ENCODE measurements around the gene TAS2R10. TPM values are rescaled to one million over a fixed set of nuclear protein-coding genes. Genes with fewer than 3 reads are reported as not detected.

TAS2R10 gene, protein sequence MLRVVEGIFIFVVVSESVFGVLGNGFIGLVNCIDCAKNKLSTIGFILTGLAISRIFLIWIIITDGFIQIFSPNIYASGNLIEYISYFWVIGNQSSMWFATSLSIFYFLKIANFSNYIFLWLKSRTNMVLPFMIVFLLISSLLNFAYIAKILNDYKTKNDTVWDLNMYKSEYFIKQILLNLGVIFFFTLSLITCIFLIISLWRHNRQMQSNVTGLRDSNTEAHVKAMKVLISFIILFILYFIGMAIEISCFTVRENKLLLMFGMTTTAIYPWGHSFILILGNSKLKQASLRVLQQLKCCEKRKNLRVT
- 0.27 and 0.44 TPM in 2 replicates for total RNA-seq

DNA sequence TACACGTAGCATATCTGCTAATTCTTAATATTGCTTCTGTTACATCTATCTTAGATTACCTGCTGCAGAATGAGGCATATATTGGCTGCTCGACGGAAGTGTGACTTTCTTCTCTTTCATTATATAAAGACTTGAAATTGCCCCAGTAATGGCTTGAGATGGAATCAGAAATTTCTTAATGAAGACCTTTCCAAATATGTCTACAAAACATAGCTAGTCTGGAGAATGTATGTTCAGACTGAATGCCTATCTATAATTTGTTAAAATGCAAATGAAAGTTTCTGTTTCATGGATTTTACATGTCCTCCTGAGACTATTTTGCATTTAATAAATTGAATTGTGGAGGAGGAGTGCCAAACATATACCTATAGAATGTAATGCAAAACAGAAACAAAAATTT, at the start of gene TAS2R10:
Gene TAS2R10 (minus strand): TSS at position 101 of the 400 bp plus-strand sequence. CDS start 89 bp downstream, at position 12.
- Mint-ChIP-seq H3K4me3 (no peak within 1 kb of the TSS), H3K36me3 (ENCODE audit: low read depth) (no peaks in the 10 kb centered on the region), H3K27ac (no peak within 1 kb of the TSS), H3K9me3 (no peaks in the 10 kb centered on the region), H3K4me1 (no peaks in the 10 kb centered on the region), H3K27me3 (no peaks in the 10 kb centered on the region)
- no peak for DNase-seq
- CTCF ChIA-PET: no interaction called here
- TF ChIP-seq CTCF (IDR thresholded peaks at IDR 0.05): no peak
- intact Hi-C loops (cut with micrococcal nuclease): no loop called here
- POLR2A ChIA-PET: no interaction called here
- ATAC-seq (ENCODE audit: low read depth): no peak

- no peak for ATAC-seq (ENCODE audit: low read depth)
- Mint-ChIP-seq H3K9me3 (peaks cover 2% of the 10 kb centered on the region), H3K4me1 (no peaks in the 10 kb centered on the region), H3K27me3 (no peaks in the 10 kb centered on the region), H3K4me3 (no peak overlapping the region), H3K36me3 (ENCODE audit: low read depth) (peaks cover 12% of the 10 kb centered on the region), H3K27ac (no peak overlapping the region)
- no peak for DNase-seq
- TF ChIP-seq CTCF (IDR thresholded peaks at IDR 0.05): no peak
- intact Hi-C loops (cut with micrococcal nuclease): no loop called here
- CTCF ChIA-PET: no interaction called here
- POLR2A ChIA-PET: no interaction called here
Observed at GRCh38 chr12:10873378-10873777, 47.2 kb upstream of the TAS2R10 start.

GRCh38 chr12:10867381-10867780, 41.2 kb upstream of the TAS2R10 start:
- ATAC-seq (ENCODE audit: low read depth) (no peak), DNase-seq (no peak)
- H3K4me3 Mint-ChIP-seq: no peak overlapping the region
- peaks cover 11% of the 10 kb centered on the region for H3K9me3 Mint-ChIP-seq
- intact Hi-C loops (cut with micrococcal nuclease): no loop called here
- H3K27me3 Mint-ChIP-seq: no peaks in the 10 kb centered on the region
- no peak overlapping the region for H3K27ac Mint-ChIP-seq
- H3K4me1 Mint-ChIP-seq: no peaks in the 10 kb centered on the region
- H3K36me3 Mint-ChIP-seq (ENCODE audit: low read depth): peaks cover 14% of the 10 kb centered on the region
- CTCF ChIA-PET: no interaction called here
- TF ChIP-seq CTCF (IDR thresholded peaks at IDR 0.05): no peak
- POLR2A ChIA-PET: no interaction called here

- no peak for ATAC-seq (ENCODE audit: low read depth)
- Mint-ChIP-seq H3K27me3 (no peaks in the 10 kb centered on the region), H3K36me3 (ENCODE audit: low read depth) (peaks cover 34% of the 10 kb centered on the region), H3K9me3 (peaks cover 28% of the 10 kb centered on the region), H3K4me3 (no peak overlapping the region), H3K4me1 (no peaks in the 10 kb centered on the region), H3K27ac (no peak overlapping the region)
- CTCF ChIA-PET: no interaction called here
- POLR2A ChIA-PET: no interaction called here
- intact Hi-C loops (cut with micrococcal nuclease): no loop called here
- no peak for DNase-seq
- no peak for TF ChIP-seq CTCF (IDR thresholded peaks at IDR 0.05)
Observed at GRCh38 chr12:10863512-10864218, 37.5 kb upstream of the TAS2R10 start.

GRCh38 chr12:10861366-10861765, 35.2 kb upstream of the TAS2R10 start:
- no peak for DNase-seq
- Mint-ChIP-seq H3K4me3 (no peak overlapping the region), H3K36me3 (ENCODE audit: low read depth) (peaks cover 53% of the 10 kb centered on the region), H3K27me3 (no peaks in the 10 kb centered on the region), H3K27ac (no peak overlapping the region), H3K4me1 (no peaks in the 10 kb centered on the region), H3K9me3 (peaks cover 44% of the 10 kb centered on the region)
- TF ChIP-seq CTCF (IDR thresholded peaks at IDR 0.05): no peak
- ChIA-PET POLR2A (no interaction called here), CTCF (no interaction called here)
- ATAC-seq (ENCODE audit: low read depth): no peak
- intact Hi-C loops (cut with micrococcal nuclease): no loop called here
